HG03159 (cell line): Measurements from ENCODE around the gene RSRC1.
"Not testable (repeated sequence)": the region's sequence is repeated elsewhere in the genome, so short reads cannot be mapped to it uniquely, and the experiment has no call there.

Source experiments
- ATAC-seq: cut with Tn5 transposase; IDR thresholded peaks from one replicate; pipeline ENCODE4 v1.9.1; 2021; ENCODE audit warnings: mild to moderate bottlenecking, moderate library complexity; ENCODE audit not compliant: unreplicated experiment

The RSRC1 gene

DNA sequence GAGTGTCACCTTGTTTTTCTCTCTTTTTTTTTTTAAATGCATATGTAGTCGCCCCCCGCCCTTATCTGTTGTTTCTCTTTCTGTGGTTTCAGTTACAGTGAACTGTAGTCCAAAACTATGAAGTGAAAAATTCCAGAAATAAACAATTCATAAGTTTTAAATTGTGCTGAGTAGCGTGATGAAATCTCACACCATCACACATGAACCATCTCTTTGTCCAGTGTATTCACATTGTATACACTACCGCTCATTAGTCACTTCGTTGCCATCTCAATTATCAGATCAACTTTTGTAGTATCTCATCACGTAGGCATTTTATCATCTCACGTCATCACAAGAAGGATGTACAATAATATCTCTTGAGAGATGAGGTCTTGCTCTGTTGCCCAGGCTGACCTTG is 398.6 kb downstream of the RSRC1 start:
- ATAC-seq = no peak

DNA sequence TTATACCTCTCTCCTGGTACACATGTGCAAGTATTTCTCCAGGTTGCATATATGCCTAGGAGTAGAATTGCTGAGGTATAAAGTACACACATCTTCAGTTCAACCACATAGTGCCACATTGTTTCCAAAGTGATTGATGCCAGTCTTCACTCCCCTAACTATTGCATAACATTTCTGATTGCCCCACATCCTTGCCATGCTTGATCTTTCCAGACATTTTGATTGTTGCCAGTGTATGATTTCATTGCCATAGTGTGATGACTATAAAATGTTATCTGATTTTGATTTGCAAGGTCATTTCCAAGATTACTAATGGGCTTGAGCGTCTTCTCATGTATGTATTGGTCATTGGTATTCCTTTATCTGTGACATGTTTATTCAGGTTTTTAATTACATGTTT is 400.0 kb downstream of the RSRC1 start:
- no peak for ATAC-seq

DNA sequence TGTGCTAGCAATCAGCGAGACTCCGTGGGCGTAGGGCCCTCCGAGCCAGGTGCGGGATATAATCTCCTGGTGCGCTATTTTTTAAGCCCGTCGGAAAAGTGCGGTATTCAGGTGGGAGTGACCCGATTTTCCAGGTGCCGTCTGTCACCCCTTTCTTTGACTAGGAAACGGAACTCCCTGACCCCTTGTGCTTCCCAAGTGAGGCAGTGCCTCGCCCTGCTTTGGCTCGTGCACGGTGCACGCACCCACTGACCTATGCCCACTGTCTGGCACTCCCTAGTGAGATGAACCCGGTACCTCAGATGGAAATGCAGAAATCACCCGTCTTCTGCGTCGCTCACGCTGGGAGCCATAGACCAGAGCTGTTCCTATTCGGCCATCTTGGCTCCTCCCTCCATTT is 406.8 kb downstream of the RSRC1 start:
- ATAC-seq = not testable (repeated sequence)

DNA sequence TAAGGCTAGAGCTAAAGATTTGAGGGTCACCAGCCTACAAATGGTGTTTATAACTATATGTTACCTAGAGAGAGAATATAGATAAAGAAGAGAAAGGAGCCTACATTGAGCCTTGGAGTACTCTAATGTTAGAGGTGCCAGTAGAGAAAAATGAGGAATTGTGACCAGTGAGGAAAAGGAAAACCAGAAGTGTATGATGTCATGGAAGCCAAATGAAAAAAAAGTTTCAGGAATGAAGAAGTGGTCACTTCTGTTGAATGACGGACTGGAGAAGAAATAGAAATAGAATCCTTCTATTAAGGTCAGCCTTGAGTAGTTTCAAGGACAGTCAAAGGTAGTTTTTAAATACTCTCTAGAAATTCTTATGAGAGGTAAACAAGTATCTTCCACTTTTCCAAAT is 409.9 kb downstream of the RSRC1 start:
- ATAC-seq = no peak

- no peak for ATAC-seq
These were observed 410.5 kb downstream of the RSRC1 start for GRCh38 chr3:158520433-158520832.

DNA sequence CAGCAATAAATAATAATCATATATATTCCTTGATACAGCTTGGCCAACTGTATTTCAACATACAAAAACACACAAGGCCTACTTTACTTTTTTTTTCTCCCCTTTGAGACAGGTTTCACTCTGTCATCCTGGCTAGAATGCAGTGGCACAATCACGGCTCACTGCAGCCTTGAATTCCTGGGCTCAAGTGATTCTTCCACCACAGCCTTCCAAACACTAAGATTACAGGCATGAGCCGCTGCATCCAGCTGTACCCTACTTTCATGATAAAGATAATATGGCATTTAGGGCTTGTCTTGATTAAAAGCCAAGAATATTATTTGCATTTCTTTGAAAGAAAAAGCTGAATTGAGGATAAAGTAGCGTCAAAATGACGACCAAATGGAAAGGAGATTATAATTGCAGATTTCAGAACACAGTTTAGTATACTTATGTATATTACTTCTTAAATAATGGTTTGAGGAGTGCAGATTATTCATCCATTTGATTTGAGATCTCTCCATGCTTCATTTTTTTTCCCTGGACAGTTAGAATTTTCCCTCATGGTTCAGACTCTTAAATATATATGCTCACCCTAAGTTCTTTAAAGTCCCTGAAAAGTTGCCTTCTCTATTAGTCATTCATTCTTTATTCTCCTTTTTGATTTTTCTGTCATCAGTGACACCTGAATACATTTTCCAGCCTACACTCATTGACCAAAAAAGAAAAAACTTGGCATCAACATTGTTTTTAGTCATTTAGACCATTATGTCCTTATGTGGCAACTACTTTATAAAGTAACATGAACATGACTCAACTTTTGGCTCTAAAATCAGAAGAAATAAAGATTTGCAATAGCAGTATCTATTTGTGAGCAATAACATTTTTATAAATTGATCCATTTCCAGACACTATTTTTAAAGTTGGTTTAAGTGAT is 412.6 kb downstream of the RSRC1 start:
- no peak for ATAC-seq

- ATAC-seq = no peak
These were observed 418.3 kb downstream of the RSRC1 start for GRCh38 chr3:158528076-158528674.

DNA sequence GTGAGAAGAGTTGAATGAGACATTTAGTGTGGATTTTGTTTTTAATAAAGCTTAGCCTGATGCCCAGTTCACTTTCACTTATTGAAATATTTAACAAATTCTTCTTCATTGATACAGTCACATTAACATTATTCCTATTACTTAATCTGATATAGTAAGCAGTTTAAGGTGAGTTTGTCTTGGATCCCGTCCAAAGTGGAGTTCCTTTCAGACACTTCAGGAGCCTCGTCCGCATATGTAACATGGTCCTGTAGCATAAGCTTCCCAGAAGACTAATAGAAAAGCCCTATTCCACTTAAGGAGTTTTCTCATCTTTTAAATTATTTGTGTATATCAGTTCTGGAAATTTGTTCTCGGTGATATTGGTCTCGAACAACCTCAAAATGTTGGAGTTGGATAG is 421.4 kb downstream of the RSRC1 start:
- ATAC-seq = no peak

- ATAC-seq = peak; percentile 67
These were observed 422.3 kb downstream of the RSRC1 start for GRCh38 chr3:158532099-158532734.

DNA sequence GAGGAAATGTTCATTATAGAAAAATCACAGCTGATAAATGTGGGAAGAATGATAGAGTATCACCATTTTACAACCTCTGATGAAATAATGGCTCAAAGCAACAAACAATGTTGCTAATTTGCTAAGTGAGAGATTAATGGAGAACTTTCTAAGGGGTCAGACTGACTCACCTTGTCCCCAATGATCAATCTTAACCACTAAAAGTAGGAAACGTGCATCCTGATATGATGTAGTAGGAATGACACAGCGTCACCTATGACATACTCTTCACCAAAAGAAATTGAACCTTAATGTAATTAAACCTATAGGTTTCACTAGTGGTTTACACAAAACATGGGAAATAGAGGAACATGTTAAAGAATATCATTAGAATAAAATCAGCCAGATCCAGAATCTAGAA is 426.0 kb downstream of the RSRC1 start:
- ATAC-seq = no peak

GRCh38 chr3:158539414-158540014 is 429.6 kb downstream of the RSRC1 start:
- ATAC-seq = peak; percentile 88

DNA sequence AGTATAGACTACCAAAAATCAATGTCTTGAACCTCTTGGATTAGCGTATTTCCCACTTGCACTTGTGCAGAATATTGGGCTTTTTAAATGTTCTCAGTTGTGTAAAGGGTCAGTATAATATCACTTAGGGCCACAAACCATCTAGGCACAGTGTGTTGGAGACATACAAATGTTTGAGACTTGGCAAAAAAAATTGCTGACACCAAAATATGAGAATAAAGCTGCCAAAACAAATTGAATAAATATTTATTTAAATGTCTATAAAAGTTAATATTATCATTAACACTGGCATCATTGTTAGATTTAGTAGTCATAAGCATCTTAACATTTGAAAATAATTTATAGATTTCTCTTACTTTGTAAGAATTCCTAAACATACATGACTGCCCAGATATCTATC is 430.2 kb downstream of the RSRC1 start:
- ATAC-seq = no peak

DNA sequence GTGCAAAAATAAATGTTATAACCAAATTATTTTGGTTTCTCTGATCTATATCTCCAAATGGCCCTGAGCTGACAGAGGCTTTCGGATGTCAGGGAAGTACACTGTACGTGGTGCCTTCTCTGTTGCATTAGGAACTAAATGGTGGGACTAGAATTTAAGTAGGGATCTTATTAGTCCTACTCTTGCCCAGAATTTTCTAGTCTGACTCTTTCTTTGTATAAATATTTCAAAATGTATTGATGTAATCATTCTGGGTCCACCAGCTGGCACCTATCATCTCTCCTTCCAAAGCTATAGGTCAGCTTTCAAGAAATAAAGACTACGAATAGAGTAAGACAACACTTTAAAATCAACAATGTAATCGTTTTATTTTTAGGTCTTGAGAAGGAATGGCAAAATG is 438.8 kb downstream of the RSRC1 start:
- ATAC-seq = no peak

- ATAC-seq = not testable (repeated sequence)
These were observed 440.0 kb downstream of the RSRC1 start for GRCh38 chr3:158549938-158550337.

- ATAC-seq = no peak
These were observed 442.2 kb downstream of the RSRC1 start for GRCh38 chr3:158552124-158552523.

DNA sequence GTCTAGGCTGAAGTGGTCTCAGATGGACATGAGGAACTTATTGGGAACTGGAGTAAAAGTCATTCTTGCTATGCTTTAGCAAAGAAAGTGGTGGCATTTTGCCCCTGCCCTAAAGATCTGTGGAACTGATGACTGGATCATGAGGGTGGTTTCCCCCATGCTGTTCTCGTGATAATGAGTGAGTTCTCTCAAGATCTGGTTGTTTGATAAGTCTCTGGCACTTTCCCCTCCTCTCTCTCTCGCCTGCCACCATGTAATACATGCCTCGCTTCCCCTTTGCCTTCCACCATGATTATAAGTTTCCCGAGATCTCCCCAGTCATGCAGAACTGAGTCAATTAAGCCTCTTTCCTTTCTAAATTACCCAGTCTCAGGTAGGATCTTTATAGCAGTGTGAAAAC is 449.6 kb downstream of the RSRC1 start:
- ATAC-seq = no peak

DNA sequence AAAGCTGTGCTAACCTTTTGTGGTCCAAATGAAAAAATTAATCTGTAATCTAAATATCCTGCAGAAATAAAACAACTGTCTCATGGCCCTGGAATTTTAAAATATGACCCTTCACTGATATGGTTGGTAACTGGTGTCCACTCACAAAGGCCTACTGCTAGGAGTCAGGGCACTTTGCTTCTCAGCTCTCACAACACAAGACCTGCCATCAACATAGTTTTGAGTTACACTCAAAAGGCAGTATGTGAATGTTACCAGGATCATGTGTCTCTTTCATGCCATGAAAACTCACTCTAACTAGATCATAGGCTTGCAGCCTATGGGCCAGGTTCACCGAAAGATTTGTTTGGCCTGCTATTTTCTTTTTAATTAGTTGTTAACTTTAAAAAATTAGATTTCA is 451.1 kb downstream of the RSRC1 start:
- no peak for ATAC-seq

GRCh38 chr3:158562674-158563073 is 452.8 kb downstream of the RSRC1 start:
- ATAC-seq = no peak

DNA sequence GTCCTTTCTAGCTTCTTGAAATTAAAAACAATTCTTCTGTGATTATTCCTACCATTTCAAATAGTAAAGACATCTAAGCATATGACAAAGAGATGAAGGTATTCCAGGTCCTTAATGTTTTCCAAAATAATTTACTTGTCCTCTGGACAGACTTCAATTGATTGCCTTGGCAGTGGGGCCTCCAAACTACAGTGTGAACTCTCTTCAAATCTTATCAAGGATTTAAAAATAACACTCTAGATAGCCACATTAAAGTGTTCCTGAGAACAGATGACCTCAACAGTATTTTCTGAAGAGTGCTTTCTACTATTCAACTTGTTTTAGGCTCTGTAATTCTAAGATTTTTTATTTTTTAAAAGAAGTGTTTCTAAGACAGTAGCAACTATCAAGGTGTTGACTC is 453.2 kb downstream of the RSRC1 start:
- no peak for ATAC-seq

DNA sequence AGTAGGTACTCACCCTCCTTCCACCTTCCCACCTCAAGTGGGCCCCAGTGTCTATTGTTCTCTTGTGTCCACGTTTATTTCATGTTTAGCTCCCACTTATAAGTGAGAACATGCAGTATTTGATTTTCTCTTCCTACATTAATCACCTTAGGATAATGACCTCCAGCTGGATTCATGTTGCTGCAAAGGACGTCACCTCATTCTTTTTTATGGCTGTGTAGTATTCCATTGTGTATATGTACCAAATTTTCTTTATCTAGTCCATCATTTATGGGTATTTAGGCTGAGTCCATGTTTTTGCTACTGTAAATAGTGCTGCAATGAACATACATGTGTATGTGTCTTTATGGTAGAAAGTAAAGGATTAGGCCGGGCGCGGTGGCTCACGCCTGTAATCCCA is 455.2 kb downstream of the RSRC1 start:
- ATAC-seq = no peak

- ATAC-seq = no peak
These were observed 458.9 kb downstream of the RSRC1 start for GRCh38 chr3:158568784-158569183.

DNA sequence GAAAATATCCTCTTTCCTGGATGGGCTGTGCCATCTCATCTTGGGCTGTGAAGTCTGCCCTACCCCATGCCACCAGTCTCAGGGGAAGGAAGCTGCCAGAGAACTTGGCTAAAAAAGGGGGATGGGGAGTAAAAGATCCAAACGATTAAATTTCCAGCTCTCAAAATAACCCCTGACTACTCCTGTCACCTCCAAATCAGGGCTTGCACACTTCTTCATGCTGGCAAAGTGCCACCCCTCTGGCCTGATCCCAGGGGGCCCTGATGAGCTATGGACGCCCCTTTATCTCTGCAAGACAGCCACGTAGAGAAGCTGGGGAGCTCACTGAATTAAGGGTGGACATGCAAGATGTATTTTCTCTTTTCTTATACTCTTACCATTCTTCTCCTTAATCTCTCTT is 459.9 kb downstream of the RSRC1 start:
- no peak for ATAC-seq
